DND-41 (cell line): ENCODE results near the gene CNTLN.

Experiments used
- ATAC-seq: fragments of 200-7000 bp; cut with Tn5 transposase; 3 replicates; pipeline ENCODE4 v1.9.1; 2021; ENCODE audit warnings: low read depth; ENCODE audit not compliant: insufficient read depth
- DNase-seq: peaks from one replicate; pipeline ENCODE4 v3.0.0-alpha.2; 2020
- H2AFZ ChIP-seq: 2 replicates; pipeline ENCODE4 v1.6.0; 2012; ENCODE audit warnings: low read depth, low read length
- H3K27ac ChIP-seq: 2 replicates; pipeline ENCODE4 v1.5.1; 2012; ENCODE audit warnings: low read length, inconsistent platforms
- H3K27me3 ChIP-seq: fragments of 200-600 bp; sonication (generic); 2 replicates; pipeline ENCODE4 v1.6.0; 2012; ENCODE audit warnings: low read length, mild to moderate bottlenecking, inconsistent platforms; ENCODE audit not compliant: insufficient read depth, poor library complexity
- H3K36me3 ChIP-seq: 2 replicates; pipeline ENCODE4 v1.5.1; 2012; ENCODE audit warnings: low read length, inconsistent platforms; ENCODE audit not compliant: insufficient read depth
- H3K4me1 ChIP-seq: 2 replicates; pipeline ENCODE4 v1.5.1; 2012; ENCODE audit warnings: mild to moderate bottlenecking, low read length; ENCODE audit not compliant: insufficient read depth
- H3K4me2 ChIP-seq: 2 replicates; pipeline ENCODE4 v1.6.0; 2012; ENCODE audit warnings: mild to moderate bottlenecking, moderate library complexity, low read length, inconsistent platforms; ENCODE audit not compliant: insufficient read depth
- H3K4me3 ChIP-seq, 2 experiments: fragments of 200-600 bp in 1 of 2; shearing (Covaris generic) in 1 of 2; 2 replicates each; pipeline ENCODE4 v1.5.1; 2012 to 2016; ENCODE audit warnings: inconsistent platforms in 2 of 2, low read length in 2 of 2, mild to moderate bottlenecking in 2 of 2, low read depth in 1 of 2, moderate library complexity in 1 of 2
- H3K79me2 ChIP-seq: 2 replicates; pipeline ENCODE4 v1.6.0; 2012; ENCODE audit warnings: low read length, inconsistent platforms; ENCODE audit not compliant: insufficient read depth
- H3K9ac ChIP-seq: 2 replicates; pipeline ENCODE4 v1.6.0; 2012; ENCODE audit warnings: low read depth, mild to moderate bottlenecking, inconsistent platforms, low read length, moderate library complexity
- H3K9me3 ChIP-seq: 2 replicates; pipeline ENCODE4 v1.5.1; 2012; ENCODE audit warnings: low read length, moderate library complexity, mild to moderate bottlenecking, inconsistent platforms; ENCODE audit not compliant: insufficient read depth, severe bottlenecking
- H4K20me1 ChIP-seq: 2 replicates; pipeline ENCODE4 v1.6.0; 2012; ENCODE audit warnings: low read length; ENCODE audit not compliant: insufficient read depth
- CTCF ChIP-seq: IDR thresholded peaks from 2 replicates; pipeline ENCODE4 v1.5.1; 2012; ENCODE audit warnings: borderline replicate concordance, low read length, moderate library complexity, mild to moderate bottlenecking; ENCODE audit not compliant: poor library complexity, severe bottlenecking; ENCODE audit errors: extremely low read depth
- EZH2 ChIP-seq: IDR thresholded peaks from 3 replicates; pipeline ENCODE4 v1.6.1; 2012; ENCODE audit warnings: borderline replicate concordance, low read depth, mild to moderate bottlenecking, moderate library complexity, low read length, inconsistent platforms; ENCODE audit not compliant: severe bottlenecking

Gene CNTLN

GRCh38 chr9:17116400-17116837 is 18.4 kb upstream of the CNTLN start:
- no peak overlapping the region for H3K4me2 ChIP-seq
- H3K4me3 ChIP-seq: no peak overlapping the region
- H2AFZ ChIP-seq: no peak overlapping the region
- no peaks in the 10 kb centered on the region for H3K27me3 ChIP-seq
- no peak for ATAC-seq
- no peak overlapping the region for H3K27ac ChIP-seq
- H3K4me1 ChIP-seq: no peaks in the 10 kb centered on the region
- no peak overlapping the region for H3K9ac ChIP-seq
- H3K36me3 ChIP-seq: no peaks in the 10 kb centered on the region
- no peak for DNase-seq
- H4K20me1 ChIP-seq: no peaks in the 10 kb centered on the region
- no peaks in the 10 kb centered on the region for H3K79me2 ChIP-seq
- no peaks in the 10 kb centered on the region for H3K9me3 ChIP-seq
- peak; percentile 59 for TF ChIP-seq CTCF
- TF ChIP-seq EZH2: no peak

- Histone ChIP-seq H3K9ac (no peak overlapping the region), H3K36me3 (no peaks in the 10 kb centered on the region), H3K4me2 (no peak overlapping the region), H3K9me3 (no peaks in the 10 kb centered on the region), H3K79me2 (no peaks in the 10 kb centered on the region), H3K27ac (no peak overlapping the region), H3K4me1 (no peaks in the 10 kb centered on the region), H2AFZ (no peak overlapping the region), H4K20me1 (no peaks in the 10 kb centered on the region), H3K4me3 (no peak overlapping the region), H3K27me3 (no peaks in the 10 kb centered on the region)
- no peak for DNase-seq
- no peak for TF ChIP-seq CTCF
- TF ChIP-seq EZH2: no peak
- ATAC-seq: no peak
These were observed 17.5 kb upstream of the CNTLN start for GRCh38 chr9:17117372-17117771.

- Histone ChIP-seq H3K9me3 (no peaks in the 10 kb centered on the region), H4K20me1 (no peaks in the 10 kb centered on the region), H2AFZ (no peak overlapping the region), H3K27me3 (no peaks in the 10 kb centered on the region), H3K27ac (no peak overlapping the region), H3K36me3 (no peaks in the 10 kb centered on the region), H3K4me2 (no peak overlapping the region), H3K4me1 (no peaks in the 10 kb centered on the region), H3K79me2 (no peaks in the 10 kb centered on the region), H3K4me3 (no peak overlapping the region), H3K9ac (no peak overlapping the region)
- DNase-seq (no peak), ATAC-seq (no peak)
- no peak for TF ChIP-seq CTCF
- TF ChIP-seq EZH2: no peak
These were observed 14.6 kb upstream of the CNTLN start for GRCh38 chr9:17120203-17120602.

- H3K9ac ChIP-seq: no peak overlapping the region
- no peak overlapping the region for H2AFZ ChIP-seq
- TF ChIP-seq CTCF: no peak
- TF ChIP-seq EZH2: no peak
- no peaks in the 10 kb centered on the region for H3K79me2 ChIP-seq
- no peak overlapping the region for H3K4me2 ChIP-seq
- no peaks in the 10 kb centered on the region for H3K36me3 ChIP-seq
- no peak overlapping the region for H3K4me3 ChIP-seq
- H4K20me1 ChIP-seq: no peaks in the 10 kb centered on the region
- H3K27ac ChIP-seq: no peak overlapping the region
- H3K27me3 ChIP-seq: no peaks in the 10 kb centered on the region
- DNase-seq (no peak), ATAC-seq (no peak)
- no peaks in the 10 kb centered on the region for H3K4me1 ChIP-seq
- no peaks in the 10 kb centered on the region for H3K9me3 ChIP-seq
These were observed 13.6 kb upstream of the CNTLN start for GRCh38 chr9:17121264-17121663.
